Measurements from ENCODE around the gene YPEL3.

- no peak for TF ChIP-seq CTCF (IDR thresholded peaks at IDR 0.05)
- TF ChIP-seq EP300 (IDR thresholded peaks at IDR 0.05): no peak
- no peak for TF ChIP-seq POLR2A (IDR thresholded peaks at IDR 0.05)
- TF ChIP-seq POLR2AphosphoS5 (IDR thresholded peaks at IDR 0.05): no peak
Observed at GRCh38 chr16:30046588-30046987, 49.4 kb downstream of the YPEL3 start.

Measured in sigmoid colon (tissue), 4 donors.